Peyer's patch (tissue), 4 donors: ENCODE measurements around the gene NPR3. TPM values are rescaled to one million over a fixed set of nuclear protein-coding genes. Genes with fewer than 3 reads are reported as not detected.

Source experiments
- DNase-seq, 3 donors: peaks; one replicate each; pipeline ENCODE4 v3.0.0-alpha.2; 2017 to 2019
- H3K27ac ChIP-seq, 4 donors: fragments of 200-600 bp; sonication (generic); one replicate each; pipeline ENCODE4 v1.5.1; 2016 to 2019
- H3K27me3 ChIP-seq, 2 donors: fragments of 200-600 bp; sonication (generic); one replicate each; pipeline ENCODE4 v1.5.1; 2019
- H3K36me3 ChIP-seq, 3 donors: fragments of 200-600 bp; sonication (generic); one replicate each; pipeline ENCODE4 v1.5.1; 2016 to 2019
- H3K4me1 ChIP-seq, 4 donors: fragments of 200-600 bp; sonication (generic); one replicate each; pipeline ENCODE4 v1.5.1; 2016 to 2019
- H3K4me3 ChIP-seq, 4 donors: fragments of 200-600 bp; sonication (generic); 1 replicate in 3 of 4; 2 replicates in 1 of 4; pipeline ENCODE4 v1.5.1; 2016 to 2019; ENCODE audit warnings: mild to moderate bottlenecking in 1 of 4
- H3K9me3 ChIP-seq, 4 donors: fragments of 200-600 bp; sonication (generic); one replicate each; pipeline ENCODE4 v1.5.1; 2016 to 2019; ENCODE audit warnings: mild to moderate bottlenecking in 1 of 4
- POLR2A ChIP-seq, 2 donors: fragments of 450-650 bp; IDR thresholded peaks; one replicate each; pipeline ENCODE4 v1.5.1; 2017; ENCODE audit warnings: antibody characterized with exemption in 2 of 2, mild to moderate bottlenecking in 2 of 2, moderate library complexity in 2 of 2
- total RNA-seq, 4 donors: library from RNA; depleted of rRNA; stranded (reverse); fragments of >200 nt; gene quantifications; one replicate each; pipeline ENCODE4 v1.1.0, GENCODE V29; 2016
- TF ChIP-seq, protein P1 (sequence below), 6 experiments: fragments of 450-650 bp in 4 of 6; fragments of 200-600 bp in 2 of 6; sonication (generic) in 1 of 6; IDR thresholded peaks; one replicate each; pipeline ENCODE4 v1.5.1; 2017 to 2019; ENCODE audit warnings: antibody characterized with exemption in 6 of 6, mild to moderate bottlenecking in 3 of 6, moderate library complexity in 1 of 6

The NPR3 gene
- total RNA-seq, 4 donors from 2014 or later, result 0.47 to 1.7 (median 1.2) TPM; not detected in 1

DNA sequence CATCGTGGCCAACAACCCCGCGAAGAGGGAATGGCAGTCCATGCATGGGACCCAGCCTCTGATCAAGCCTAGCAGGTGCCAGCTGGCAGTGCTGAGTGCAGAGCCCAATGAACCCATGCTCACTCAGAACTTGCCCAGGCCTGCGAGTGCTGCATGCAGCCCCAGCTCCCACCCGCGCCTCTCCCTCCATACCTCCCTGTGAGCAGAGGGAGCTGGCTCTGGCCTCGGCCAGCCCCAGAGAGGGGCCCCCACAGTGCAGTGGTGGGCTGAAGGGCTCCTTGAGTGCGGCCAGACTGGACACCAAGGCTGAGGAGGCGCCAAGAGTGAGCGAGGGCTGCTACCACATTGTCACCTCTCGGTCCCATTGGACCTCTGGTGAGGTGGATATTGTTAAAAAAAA is 32.6 kb upstream of the NPR3 start:
- no peaks in the 10 kb centered on the region for H3K27me3 ChIP-seq
- DNase-seq, result no peak
- H3K27ac ChIP-seq, result no peak overlapping the region
- H3K4me1 ChIP-seq, result no peaks in the 10 kb centered on the region
- no peak for TF ChIP-seq POLR2A (IDR thresholded peaks at IDR 0.05)
- TF ChIP-seq, protein P1, sequence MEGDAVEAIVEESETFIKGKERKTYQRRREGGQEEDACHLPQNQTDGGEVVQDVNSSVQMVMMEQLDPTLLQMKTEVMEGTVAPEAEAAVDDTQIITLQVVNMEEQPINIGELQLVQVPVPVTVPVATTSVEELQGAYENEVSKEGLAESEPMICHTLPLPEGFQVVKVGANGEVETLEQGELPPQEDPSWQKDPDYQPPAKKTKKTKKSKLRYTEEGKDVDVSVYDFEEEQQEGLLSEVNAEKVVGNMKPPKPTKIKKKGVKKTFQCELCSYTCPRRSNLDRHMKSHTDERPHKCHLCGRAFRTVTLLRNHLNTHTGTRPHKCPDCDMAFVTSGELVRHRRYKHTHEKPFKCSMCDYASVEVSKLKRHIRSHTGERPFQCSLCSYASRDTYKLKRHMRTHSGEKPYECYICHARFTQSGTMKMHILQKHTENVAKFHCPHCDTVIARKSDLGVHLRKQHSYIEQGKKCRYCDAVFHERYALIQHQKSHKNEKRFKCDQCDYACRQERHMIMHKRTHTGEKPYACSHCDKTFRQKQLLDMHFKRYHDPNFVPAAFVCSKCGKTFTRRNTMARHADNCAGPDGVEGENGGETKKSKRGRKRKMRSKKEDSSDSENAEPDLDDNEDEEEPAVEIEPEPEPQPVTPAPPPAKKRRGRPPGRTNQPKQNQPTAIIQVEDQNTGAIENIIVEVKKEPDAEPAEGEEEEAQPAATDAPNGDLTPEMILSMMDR (IDR thresholded peaks at IDR 0.05), result no peak
- H3K4me3 ChIP-seq, result no peak overlapping the region
- no peaks in the 10 kb centered on the region for H3K9me3 ChIP-seq
- H3K36me3 ChIP-seq, result no peaks in the 10 kb centered on the region

DNA sequence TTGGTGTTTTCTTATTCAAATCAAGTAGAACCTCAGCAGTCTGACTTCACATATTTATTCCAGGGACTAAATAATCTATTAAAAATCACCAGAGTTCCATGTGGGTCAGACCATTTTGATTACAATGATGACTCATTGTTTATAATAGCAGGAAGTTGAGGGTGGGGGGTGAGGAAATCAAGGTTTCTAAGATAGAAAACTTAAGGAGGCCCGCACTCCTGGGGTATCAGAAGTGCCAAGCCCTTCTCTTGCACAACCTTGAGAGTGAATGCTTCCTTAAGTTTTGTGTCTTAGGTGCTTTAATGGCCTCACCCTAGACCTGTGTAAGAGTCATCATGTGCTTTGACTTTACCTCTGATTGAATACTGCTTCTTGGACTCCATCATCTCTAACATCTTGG is 31.9 kb upstream of the NPR3 start:
- no peaks in the 10 kb centered on the region for H3K27me3 ChIP-seq
- H3K4me1 ChIP-seq, result no peaks in the 10 kb centered on the region
- no peak overlapping the region for H3K4me3 ChIP-seq
- TF ChIP-seq, protein P1 (IDR thresholded peaks at IDR 0.05), result no peak
- TF ChIP-seq POLR2A (IDR thresholded peaks at IDR 0.05), result no peak
- no peak overlapping the region for H3K27ac ChIP-seq
- no peaks in the 10 kb centered on the region for H3K36me3 ChIP-seq
- no peak for DNase-seq
- no peaks in the 10 kb centered on the region for H3K9me3 ChIP-seq

DNA sequence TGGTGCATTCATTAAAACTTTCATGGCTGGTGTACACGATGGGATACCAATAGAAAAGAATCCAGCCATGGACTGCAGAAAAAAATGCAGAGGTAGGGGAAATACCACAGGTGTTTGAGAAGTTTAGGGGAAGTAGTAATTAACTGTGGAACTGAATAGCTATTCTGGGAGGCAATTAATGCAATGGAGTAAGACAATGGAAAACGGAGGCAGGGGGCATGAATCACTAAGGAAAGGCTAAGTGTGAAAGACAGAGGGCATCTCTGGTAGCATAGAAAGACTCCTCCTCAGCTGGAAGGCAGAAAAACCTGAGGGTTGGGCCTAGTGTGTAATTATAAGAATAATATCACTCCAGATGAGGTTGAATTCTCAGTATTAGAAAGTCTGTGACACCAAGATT is 30.9 kb upstream of the NPR3 start:
- Histone ChIP-seq H3K4me3 (no peak overlapping the region), H3K9me3 (no peaks in the 10 kb centered on the region), H3K27ac (no peak overlapping the region), H3K4me1 (no peaks in the 10 kb centered on the region), H3K36me3 (no peaks in the 10 kb centered on the region), H3K27me3 (no peaks in the 10 kb centered on the region)
- DNase-seq, result no peak
- TF ChIP-seq, protein P1 (IDR thresholded peaks at IDR 0.05), result no peak
- no peak for TF ChIP-seq POLR2A (IDR thresholded peaks at IDR 0.05)

DNA sequence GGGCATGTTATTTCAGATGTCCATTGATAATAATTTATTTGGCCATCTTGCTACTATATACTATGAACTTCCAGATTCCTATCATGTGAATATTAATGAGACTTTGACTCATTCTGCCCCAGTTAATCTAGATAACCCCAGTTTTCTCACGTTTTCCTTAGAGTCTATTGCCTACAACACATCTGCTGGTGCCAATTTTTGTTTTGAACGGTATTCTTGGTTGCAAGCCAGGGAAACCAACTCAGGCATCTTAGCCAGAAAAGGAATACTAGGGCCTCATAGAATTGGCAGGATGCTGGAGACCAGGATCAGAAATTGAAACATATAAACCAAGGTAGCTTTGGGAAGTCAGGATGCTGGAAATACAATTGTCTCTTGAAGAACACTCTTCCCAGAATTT is 28.0 kb upstream of the NPR3 start:
- H3K9me3 ChIP-seq, result peaks cover 0 to 2% (median 0%) of the 10 kb centered on the region in 4 donors
- H3K27me3 ChIP-seq, result no peaks in the 10 kb centered on the region
- H3K4me1 ChIP-seq, result no peaks in the 10 kb centered on the region
- H3K36me3 ChIP-seq, result no peaks in the 10 kb centered on the region
- DNase-seq, result no peak
- no peak overlapping the region for H3K4me3 ChIP-seq
- no peak overlapping the region for H3K27ac ChIP-seq
- TF ChIP-seq POLR2A (IDR thresholded peaks at IDR 0.05), result no peak
- TF ChIP-seq, protein P1 (IDR thresholded peaks at IDR 0.05), result no peak

DNA sequence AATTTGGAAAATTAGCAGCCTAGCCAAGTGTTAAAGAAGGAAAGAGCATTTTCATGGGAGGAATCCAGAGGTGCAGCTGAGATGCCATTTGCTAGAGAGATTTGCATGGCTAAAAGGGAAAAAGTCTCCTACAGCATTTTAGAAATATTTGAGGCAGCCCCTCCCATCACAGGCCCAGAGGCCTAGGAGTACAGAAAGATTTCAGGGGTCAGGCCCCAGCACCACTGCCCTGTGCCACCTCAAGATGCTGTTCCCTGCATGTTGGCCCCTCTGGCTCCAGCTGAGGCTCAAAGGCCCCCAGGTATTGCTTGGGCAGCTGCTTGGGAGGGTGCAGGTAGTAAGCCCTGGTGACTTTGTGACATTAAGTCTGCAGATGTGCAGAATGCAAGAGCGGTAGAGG is 26.9 kb upstream of the NPR3 start:
- no peak for DNase-seq
- no peaks in the 10 kb centered on the region for H3K36me3 ChIP-seq
- H3K27me3 ChIP-seq, result no peaks in the 10 kb centered on the region
- H3K4me1 ChIP-seq, result no peaks in the 10 kb centered on the region
- H3K27ac ChIP-seq, result no peak overlapping the region
- no peak overlapping the region for H3K4me3 ChIP-seq
- H3K9me3 ChIP-seq, result peaks cover 0 to 2% (median 0%) of the 10 kb centered on the region in 4 donors
- no peak for TF ChIP-seq POLR2A (IDR thresholded peaks at IDR 0.05)
- TF ChIP-seq, protein P1 (IDR thresholded peaks at IDR 0.05), result no peak
